Measurements from ENCODE around the gene DPM3.

- TF ChIP-seq TAF1 (IDR thresholded peaks at IDR 0.05; ENCODE audit: borderline replicate concordance, insufficient read depth, low read length), result no peak
- TF ChIP-seq FOXP2 (optimal IDR thresholded peaks at IDR 0.05; ENCODE audit: borderline replicate concordance, extremely low read depth, extremely low read length, insufficient read depth), result no peak
- TF ChIP-seq REST (IDR thresholded peaks at IDR 0.05; ENCODE audit: insufficient read depth in 1 of 2, low read depth in 2 of 2, low read length in 2 of 2), result no peak
- TF ChIP-seq SIN3A (IDR thresholded peaks at IDR 0.05; ENCODE audit: borderline replicate concordance, insufficient read depth, low read length), result no peak
- TF ChIP-seq POLR2AphosphoS5 (IDR thresholded peaks at IDR 0.05; ENCODE audit: low read depth, low read length), result no peak
These were observed 14.8 kb downstream of the DPM3 start for GRCh38 chr1:155125511-155125945.

Measured in PFSK-1 (cell line).